NCI-H1092 (cell line): ENCODE results near the gene RBBP8NL.

Experiments used
- DNase-seq: peaks from one replicate; lab custom pipeline; 2025; lab: John Stamatoyannopoulos, UW

Gene RBBP8NL

GRCh38 chr20:62427172-62428001, at the start of gene RBBP8NL:
TSS of gene RBBP8NL (minus strand) at chr20:62427539. CDS start at chr20:62419647, 7,892 bp downstream.
- DNase-seq, result no peak

GRCh38 chr20:62476056-62476838, 48.9 kb upstream of the RBBP8NL start:
- no peak for DNase-seq

GRCh38 chr20:62475772-62476055, 48.4 kb upstream of the RBBP8NL start, which contains the start of gene GATA5:
TSS of gene GATA5 (minus strand) at chr20:62475995. CDS start at chr20:62475521, 474 bp downstream.
- no peak for DNase-seq

- DNase-seq, result no peak
Observed at GRCh38 chr20:62475027-62475771, 47.9 kb upstream of the RBBP8NL start.

- no peak for DNase-seq
Observed at GRCh38 chr20:62474604-62475026, 47.3 kb upstream of the RBBP8NL start.

- no peak for DNase-seq
Observed at GRCh38 chr20:62473717-62474603, 46.6 kb upstream of the RBBP8NL start.

- no peak for DNase-seq
Observed at GRCh38 chr20:62472941-62473585, 45.7 kb upstream of the RBBP8NL start.

GRCh38 chr20:62472138-62472940, 45.0 kb upstream of the RBBP8NL start:
- DNase-seq, result no peak

- no peak for DNase-seq
Observed at GRCh38 chr20:62470459-62470858, 43.1 kb upstream of the RBBP8NL start.

- no peak for DNase-seq
Observed at GRCh38 chr20:62470001-62470400, 42.7 kb upstream of the RBBP8NL start.

- no peak for DNase-seq
Observed at GRCh38 chr20:62469352-62469751, 42.0 kb upstream of the RBBP8NL start.

GRCh38 chr20:62466806-62467537, 39.6 kb upstream of the RBBP8NL start:
- DNase-seq, result no peak

GRCh38 chr20:62466072-62466760, 38.9 kb upstream of the RBBP8NL start:
- DNase-seq, result no peak

- no peak for DNase-seq
Observed at GRCh38 chr20:62464990-62465389, 37.7 kb upstream of the RBBP8NL start.

GRCh38 chr20:62464425-62464770, 37.1 kb upstream of the RBBP8NL start:
- DNase-seq, result no peak

- DNase-seq, result no peak
Observed at GRCh38 chr20:62463651-62464424, 36.5 kb upstream of the RBBP8NL start.

- no peak for DNase-seq
Observed at GRCh38 chr20:62462976-62463592, 35.7 kb upstream of the RBBP8NL start.

GRCh38 chr20:62461834-62462233, 34.5 kb upstream of the RBBP8NL start:
- DNase-seq, result no peak
